ENCODE measurements around the gene ANKRD1.
A peak's percentile ranks its signal among the peaks of the same experiment; 100 is the strongest.
"Not testable (repeated sequence)": the region's sequence is repeated elsewhere in the genome, so short reads cannot be mapped to it uniquely, and the experiment has no call there.

The ANKRD1 gene

GRCh38 chr10:90884431-90884830 lies 36.5 kb downstream of the ANKRD1 start:
- Histone ChIP-seq H3K9me2 (replicated peaks; ENCODE audit: insufficient read depth, low read length) (no peaks in the 10 kb centered on the region), H3K27ac (ENCODE audit: low read depth, low read length) (no peak overlapping the region), H2AFZ (ENCODE audit: low read depth, low read length, severe bottlenecking) (no peak overlapping the region), H3K9me3 (ENCODE audit: insufficient read depth, low read length) (no peaks in the 10 kb centered on the region), H3K9ac (ENCODE audit: low read length) (no peak overlapping the region), H4K20me1 (ENCODE audit: low read depth, low read length) (no peaks in the 10 kb centered on the region), H3K27me3 (ENCODE audit: low read length) (no peaks in the 10 kb centered on the region), H3K4me2 (ENCODE audit: low read depth, low read length, poor library complexity, severe bottlenecking) (no peak overlapping the region), H3K36me3 (ENCODE audit: low read length) (peaks cover 23% of the 10 kb centered on the region; the same call in 1 of the 2 replicates), H3K79me2 (ENCODE audit: insufficient read depth, low read length) (no peaks in the 10 kb centered on the region), H3K4me3 (ENCODE audit: insufficient read depth, low read length, poor library complexity, severe bottlenecking) (no peak overlapping the region), H3F3A (ENCODE audit: insufficient read depth) (no peaks in the 10 kb centered on the region)
- TF ChIP-seq CTCF (IDR thresholded peaks at IDR 0.05; ENCODE audit: insufficient read depth, low read length, poor library complexity, severe bottlenecking) (no peak), EZH2phosphoT487 (conservative IDR thresholded peaks at IDR 0.05; ENCODE audit: low read length) (no peak)

GRCh38 chr10:90880059-90880719 lies 40.7 kb downstream of the ANKRD1 start:
- not testable (repeated sequence) for H3K79me2 ChIP-seq (ENCODE audit: insufficient read depth, low read length); H3K9me3 ChIP-seq (ENCODE audit: insufficient read depth, low read length); H3K27ac ChIP-seq (ENCODE audit: low read depth, low read length); H3K4me2 ChIP-seq (ENCODE audit: low read depth, low read length, poor library complexity, severe bottlenecking); H4K20me1 ChIP-seq (ENCODE audit: low read depth, low read length); H3K27me3 ChIP-seq (ENCODE audit: low read length); H3K9me2 ChIP-seq (replicated peaks; ENCODE audit: insufficient read depth, low read length); H3K4me3 ChIP-seq (ENCODE audit: insufficient read depth, low read length, poor library complexity, severe bottlenecking); H3K9ac ChIP-seq (ENCODE audit: low read length); H2AFZ ChIP-seq (ENCODE audit: low read depth, low read length, severe bottlenecking); H3F3A ChIP-seq (ENCODE audit: insufficient read depth)
- H3K36me3 ChIP-seq (ENCODE audit: low read length), result peaks cover 19% of the 10 kb centered on the region; the same call in 1 of the 2 replicates
- peak; percentile 18 for TF ChIP-seq CTCF (IDR thresholded peaks at IDR 0.05; ENCODE audit: insufficient read depth, low read length, poor library complexity, severe bottlenecking)

GRCh38 chr10:90879062-90879461 lies 41.8 kb downstream of the ANKRD1 start:
- Histone ChIP-seq H2AFZ (ENCODE audit: low read depth, low read length, severe bottlenecking) (no peak overlapping the region), H3K9ac (ENCODE audit: low read length) (no peak overlapping the region), H3K79me2 (ENCODE audit: insufficient read depth, low read length) (peaks cover 2% of the 10 kb centered on the region; the same call in 1 of the 2 replicates), H3K4me2 (ENCODE audit: low read depth, low read length, poor library complexity, severe bottlenecking) (no peak overlapping the region), H4K20me1 (ENCODE audit: low read depth, low read length) (no peaks in the 10 kb centered on the region), H3K4me3 (ENCODE audit: insufficient read depth, low read length, poor library complexity, severe bottlenecking) (no peak overlapping the region), H3K9me2 (replicated peaks; ENCODE audit: insufficient read depth, low read length) (no peaks in the 10 kb centered on the region), H3K27ac (ENCODE audit: low read depth, low read length) (no peak overlapping the region), H3K27me3 (ENCODE audit: low read length) (no peaks in the 10 kb centered on the region), H3K9me3 (ENCODE audit: insufficient read depth, low read length) (no peaks in the 10 kb centered on the region), H3K36me3 (ENCODE audit: low read length) (peaks cover 15% of the 10 kb centered on the region; the same call in 1 of the 2 replicates), H3F3A (ENCODE audit: insufficient read depth) (no peaks in the 10 kb centered on the region)
- TF ChIP-seq CTCF (IDR thresholded peaks at IDR 0.05; ENCODE audit: insufficient read depth, low read length, poor library complexity, severe bottlenecking), result no peak
- TF ChIP-seq EZH2phosphoT487 (conservative IDR thresholded peaks at IDR 0.05; ENCODE audit: low read length), result no peak

Data from SU-DHL-6 (cell line).